ENCODE data around the gene SBNO1.

DNA sequence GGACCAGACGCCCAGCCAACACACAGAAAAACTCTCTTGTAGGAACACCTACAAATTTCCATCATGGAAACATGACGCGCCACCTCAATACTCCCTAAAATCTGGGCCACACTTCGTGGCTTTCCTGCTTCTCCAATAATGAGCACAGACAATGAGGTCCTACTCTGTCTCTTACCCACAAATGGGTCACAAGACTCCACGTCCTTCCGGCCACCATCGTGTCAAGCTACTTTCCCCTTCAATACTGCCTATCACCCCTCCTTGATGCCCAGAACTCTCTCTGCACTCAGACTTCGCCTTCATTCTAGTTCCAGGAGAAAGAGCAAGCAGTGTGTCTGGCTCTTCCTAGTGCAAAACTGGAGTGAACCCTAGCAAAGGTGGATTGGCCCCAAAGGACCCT is 28.1 kb downstream of the SBNO1 start:
- TF ChIP-seq, protein P1, sequence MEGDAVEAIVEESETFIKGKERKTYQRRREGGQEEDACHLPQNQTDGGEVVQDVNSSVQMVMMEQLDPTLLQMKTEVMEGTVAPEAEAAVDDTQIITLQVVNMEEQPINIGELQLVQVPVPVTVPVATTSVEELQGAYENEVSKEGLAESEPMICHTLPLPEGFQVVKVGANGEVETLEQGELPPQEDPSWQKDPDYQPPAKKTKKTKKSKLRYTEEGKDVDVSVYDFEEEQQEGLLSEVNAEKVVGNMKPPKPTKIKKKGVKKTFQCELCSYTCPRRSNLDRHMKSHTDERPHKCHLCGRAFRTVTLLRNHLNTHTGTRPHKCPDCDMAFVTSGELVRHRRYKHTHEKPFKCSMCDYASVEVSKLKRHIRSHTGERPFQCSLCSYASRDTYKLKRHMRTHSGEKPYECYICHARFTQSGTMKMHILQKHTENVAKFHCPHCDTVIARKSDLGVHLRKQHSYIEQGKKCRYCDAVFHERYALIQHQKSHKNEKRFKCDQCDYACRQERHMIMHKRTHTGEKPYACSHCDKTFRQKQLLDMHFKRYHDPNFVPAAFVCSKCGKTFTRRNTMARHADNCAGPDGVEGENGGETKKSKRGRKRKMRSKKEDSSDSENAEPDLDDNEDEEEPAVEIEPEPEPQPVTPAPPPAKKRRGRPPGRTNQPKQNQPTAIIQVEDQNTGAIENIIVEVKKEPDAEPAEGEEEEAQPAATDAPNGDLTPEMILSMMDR (conservative IDR thresholded peaks at IDR 0.05 in 1 of 2, IDR thresholded peaks at IDR 0.05 in 1 of 2; ENCODE audit: extremely low read depth in 1 of 2, insufficient read depth in 1 of 2, low read depth in 1 of 2, low read length in 2 of 2) = no peak
- no peak for TF ChIP-seq EZH2 (IDR thresholded peaks at IDR 0.05; ENCODE audit: borderline replicate concordance, low read length)
